Left cardiac atrium (tissue), 4 donors: ENCODE results near the gene RBPJ. TPM values are rescaled to one million over a fixed set of nuclear protein-coding genes. Genes with fewer than 3 reads are reported as not detected.

Source experiments
- ATAC-seq, 2 donors: fragments of 200-7000 bp; cut with Tn5 transposase; one replicate each; pipeline ENCODE4 v1.9.1; 2020; ENCODE audit warnings: mild to moderate bottlenecking in 2 of 2, moderate library complexity in 2 of 2
- DNase-seq: peaks from one replicate; pipeline ENCODE4 v3.0.0-alpha.2; 2020
- intact Hi-C, 2 donors: fragments of 100-400 bp; cut with DNase I; formaldehyde crosslinking; loops; one replicate each; pipeline versions ENCODE4 v1.14.1 to v1.15.1; 2022 to 2023
- long read RNA-seq: library from polyadenylated mRNA; unstranded; transcript quantifications from one replicate; pipeline ENCODE4 v2.0.0, GENCODE V29; 2021
- total RNA-seq, 2 donors: library from RNA; stranded (reverse); fragmentation: NEBNext Ultra II Directional; extraction: Animal tissue kit (Norgen Biotek cat#: 25700); gene quantifications; one replicate each; pipeline ENCODE4 v1.2.1, GENCODE V29; 2021
- donor health status: DM: no; HTN: yes; CAD: no.
- donor health status: DM: no; HTN: yes; CAD: no; lungs with severe emphysema.
- donor health status: DM: yes; HTN: yes; CAD: no.
- donor health status: Dilated cardiomyopathy.

The RBPJ gene
- 10 to 100 TPM; 49.6 to 63.5 TPM for total RNA-seq
- long read RNA-seq, full-length matches to known transcripts, result 22 of 33 reads
- long read RNA-seq, partial matches to known transcripts, result 1 of 33 reads
- long read RNA-seq, other reads (novel, unspliced or antisense), result 10 of 33 reads

DNA sequence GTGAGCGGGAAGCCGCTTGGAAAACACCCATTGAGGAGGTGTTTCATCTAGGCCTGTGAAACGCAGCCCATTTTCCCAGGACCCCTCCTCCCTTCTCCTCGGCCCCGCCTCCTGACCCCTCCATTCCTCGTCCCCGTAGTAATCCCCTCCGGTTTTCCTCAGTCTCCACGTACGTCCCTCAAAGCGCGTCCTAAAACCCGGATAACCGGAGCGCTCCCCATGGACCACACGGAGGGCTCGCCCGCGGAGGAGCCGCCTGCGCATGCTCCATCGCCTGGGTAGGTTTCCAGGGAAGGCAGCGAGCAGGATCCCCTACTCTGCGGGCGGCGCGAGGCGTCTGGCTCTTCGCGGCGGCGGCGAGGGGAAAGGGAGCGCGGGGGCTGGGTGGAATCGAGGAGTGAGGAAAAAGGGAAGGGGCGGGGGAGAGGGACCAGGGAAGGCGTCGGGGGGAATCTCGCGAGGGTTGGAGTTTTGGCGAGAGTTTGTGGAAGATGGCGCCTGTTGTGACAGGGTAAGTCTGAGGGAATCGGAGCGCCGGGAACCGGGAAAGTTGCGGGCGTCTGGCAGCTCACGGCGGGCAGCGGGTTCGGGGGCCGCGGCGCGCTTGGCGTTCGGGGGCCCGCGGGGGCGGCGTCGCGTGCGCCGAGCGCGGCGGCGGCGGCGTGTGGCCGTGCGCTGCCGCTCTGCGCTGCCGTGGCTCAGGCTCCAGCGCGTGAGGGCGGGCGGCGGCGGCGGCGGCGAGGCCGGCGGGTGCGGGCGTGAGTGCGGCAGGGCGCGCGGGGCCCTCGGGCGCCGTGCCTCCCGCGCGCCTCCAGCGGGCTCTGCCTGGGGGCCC lies at the start of gene RBPJ:
TSS of gene RBPJ (plus strand) at position 477 of the 835 bp plus-strand sequence. CDS start at position 492, 15 bp downstream.
- ATAC-seq (peak; percentile 81 to 83), DNase-seq (peak; percentile 93)
- intact Hi-C loops, result loop anchor here in 1 of 2 donors (10.0 kb wide), 1 partner anchor 396 kb away; no protein-coding TSS in a partner anchor

- DNase-seq, result no peak
- ATAC-seq, result no peak
- intact Hi-C loops, result no loop called here
These were observed 49.1 kb upstream of the RBPJ start for GRCh38 chr4:26271703-26272102.

DNA sequence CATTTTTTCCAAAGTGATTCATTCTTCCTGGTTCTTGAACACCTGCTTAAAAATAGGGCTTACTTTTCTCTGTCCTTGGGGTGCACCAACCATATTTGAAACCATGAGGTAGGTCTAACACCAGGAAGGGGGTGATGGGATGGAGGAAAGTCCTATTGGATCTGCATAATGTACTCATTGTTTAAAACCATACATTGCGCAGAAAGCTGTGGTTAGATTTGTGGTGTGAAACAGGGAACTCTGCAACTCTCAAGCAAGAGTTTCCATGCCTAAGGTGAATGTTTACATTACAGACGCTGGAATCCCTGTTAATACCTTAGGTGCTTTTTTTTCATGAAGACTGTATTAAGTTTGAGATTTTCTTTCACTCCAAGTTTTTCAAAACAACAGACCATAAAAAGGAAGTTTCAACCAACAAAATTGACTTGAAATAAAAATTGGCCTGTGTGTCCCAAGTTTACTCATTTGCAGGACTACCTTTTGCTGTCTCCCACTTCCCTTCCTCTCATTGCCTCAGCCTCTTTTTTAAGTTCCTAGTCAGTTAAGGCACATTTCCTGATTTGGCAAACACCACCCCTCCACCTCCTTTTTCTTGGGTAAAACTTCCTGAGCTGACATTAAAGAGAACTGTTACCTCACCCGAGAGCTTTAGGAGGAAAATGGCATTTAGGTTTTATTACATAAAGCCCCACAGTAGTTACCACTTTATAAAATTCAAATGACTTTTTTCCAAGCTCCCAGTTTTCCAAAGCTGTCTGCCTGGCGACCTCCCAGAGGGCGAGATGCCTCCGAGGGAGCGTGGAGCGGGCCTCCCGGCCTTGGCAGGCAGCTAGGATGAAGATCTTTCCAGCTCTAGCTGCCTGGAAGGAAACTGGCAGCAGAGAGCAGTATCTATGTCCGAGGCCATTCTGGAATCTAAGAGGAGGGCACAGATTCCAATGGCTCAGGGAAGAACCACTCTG lies 47.9 kb upstream of the RBPJ start:
- DNase-seq, result no peak
- ATAC-seq, result peak in 1 of 2 donors; percentile 27
- intact Hi-C loops, result no loop called here

GRCh38 chr4:26273616-26273980 lies 47.2 kb upstream of the RBPJ start:
- ATAC-seq (peak in 1 of 2 donors; percentile 68), DNase-seq (peak; percentile 32)
- intact Hi-C loops, result no loop called here

DNA sequence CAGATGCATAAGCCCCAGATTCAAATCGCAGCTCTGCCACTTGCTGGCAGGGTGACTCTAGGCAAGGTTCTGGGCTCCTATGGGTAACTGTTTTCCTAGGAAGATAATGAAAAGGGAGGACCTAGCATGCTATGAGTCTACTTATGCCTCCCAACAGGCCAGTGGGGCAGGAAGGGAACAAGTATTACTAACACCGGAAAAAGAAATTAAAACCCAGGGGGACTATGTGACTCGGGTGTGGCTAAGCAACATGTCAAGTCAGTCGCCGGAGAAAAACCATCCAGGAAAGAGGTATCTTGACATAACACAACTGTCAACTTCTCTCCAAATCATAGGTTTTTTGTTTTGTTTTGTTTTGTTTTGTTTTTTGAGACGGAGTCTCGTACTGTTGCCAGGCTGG lies 45.5 kb upstream of the RBPJ start:
- no peak for ATAC-seq
- no peak for DNase-seq
- intact Hi-C loops, result no loop called here

GRCh38 chr4:26279446-26279845 lies 41.4 kb upstream of the RBPJ start:
- intact Hi-C loops, result no loop called here
- DNase-seq, result no peak
- no peak for ATAC-seq

DNA sequence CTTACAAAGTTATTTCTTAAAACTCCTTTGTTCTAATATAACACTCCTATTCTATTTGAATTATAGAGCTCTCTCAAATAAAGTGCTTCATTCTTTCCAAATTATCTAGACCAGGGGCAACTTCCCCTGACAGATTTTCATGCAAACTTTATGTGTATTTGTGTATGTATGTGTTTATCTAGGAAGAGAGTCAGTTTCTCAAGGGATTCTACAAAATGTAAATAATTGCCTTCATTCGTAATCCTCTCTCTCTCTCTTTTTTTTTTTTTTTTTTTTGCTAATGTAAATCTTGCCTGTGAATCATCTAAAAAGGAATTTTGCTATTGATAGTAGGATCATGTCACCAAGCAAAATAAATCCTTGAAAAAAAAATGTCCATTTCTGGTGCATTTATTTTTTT lies 38.9 kb upstream of the RBPJ start:
- intact Hi-C loops, result no loop called here
- no peak for DNase-seq
- no peak for ATAC-seq

GRCh38 chr4:26284536-26284935 lies 36.3 kb upstream of the RBPJ start:
- intact Hi-C loops, result no loop called here
- ATAC-seq (no peak), DNase-seq (no peak)

DNA sequence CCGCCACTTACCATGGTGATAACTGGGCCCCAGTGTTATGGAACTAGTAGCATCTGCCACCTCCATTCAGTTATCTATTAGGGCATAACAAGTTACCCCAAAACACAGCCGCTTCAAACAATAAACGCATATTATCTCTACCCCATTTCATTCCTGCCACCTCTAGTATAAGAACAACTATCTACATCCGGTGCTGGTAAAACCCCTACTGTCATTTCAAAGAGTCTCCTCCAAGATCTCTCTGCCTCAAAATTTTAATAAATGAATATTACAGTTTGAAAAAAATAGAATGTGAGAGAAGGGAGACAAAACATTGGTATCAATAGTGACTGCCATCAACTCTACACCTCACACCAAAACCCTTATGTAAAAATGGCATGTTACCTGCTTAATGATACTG lies 35.5 kb upstream of the RBPJ start:
- intact Hi-C loops, result no loop called here
- DNase-seq (no peak), ATAC-seq (no peak)

GRCh38 chr4:26287756-26288155 lies 33.1 kb upstream of the RBPJ start:
- intact Hi-C loops, result no loop called here
- DNase-seq (no peak), ATAC-seq (no peak)

DNA sequence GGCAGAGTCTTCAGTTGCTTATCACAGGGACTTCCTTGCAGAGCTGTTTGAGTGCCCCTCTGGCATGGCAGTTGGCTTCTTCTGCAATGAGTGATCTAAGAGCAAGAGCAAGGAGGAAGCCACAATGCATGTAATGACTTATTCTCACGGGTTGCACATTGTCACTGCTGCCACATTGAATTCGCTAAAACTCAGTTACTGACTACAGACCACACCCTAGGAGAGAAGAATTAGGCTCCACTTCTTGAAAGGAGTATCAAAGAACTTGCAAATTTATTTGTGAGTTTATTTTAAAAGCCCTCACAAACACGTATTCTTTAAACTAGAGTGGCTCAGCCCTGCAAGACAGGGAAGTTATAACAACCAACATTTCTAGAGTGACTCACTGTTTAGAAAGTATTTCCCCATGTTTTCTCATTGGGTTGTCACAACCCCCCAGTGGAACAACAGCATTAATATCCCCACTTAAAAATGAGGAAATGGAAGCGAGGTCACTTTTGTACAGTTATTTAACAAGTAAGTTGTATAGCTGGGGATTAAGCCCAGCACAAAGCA lies 32.4 kb upstream of the RBPJ start:
- DNase-seq (no peak), ATAC-seq (peak; percentile 38 to 73)
- intact Hi-C loops, result no loop called here

- no peak for ATAC-seq
- intact Hi-C loops, result no loop called here
- no peak for DNase-seq
These were observed 31.4 kb upstream of the RBPJ start for GRCh38 chr4:26289401-26289800.

GRCh38 chr4:26290321-26290720 lies 30.5 kb upstream of the RBPJ start:
- intact Hi-C loops, result no loop called here
- ATAC-seq, result no peak
- no peak for DNase-seq

DNA sequence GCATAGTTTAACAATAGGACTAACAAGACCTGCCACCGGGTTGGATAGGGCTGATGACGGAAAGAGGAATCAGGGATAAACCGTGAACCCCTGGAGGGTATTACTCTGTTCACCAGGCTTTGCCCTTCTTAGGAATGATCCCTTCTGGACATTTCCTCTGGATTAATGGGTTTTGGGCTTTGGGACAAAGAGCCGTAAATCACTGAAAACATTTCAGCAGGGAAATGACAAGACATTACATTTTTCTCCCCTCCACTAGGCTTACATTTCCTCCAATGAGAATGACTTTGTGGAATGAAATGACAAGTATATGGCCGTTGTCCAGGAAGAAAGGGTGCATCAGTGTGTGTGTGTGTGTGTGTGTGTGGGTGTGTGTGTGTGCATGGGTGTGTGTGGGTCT lies 25.9 kb upstream of the RBPJ start:
- intact Hi-C loops, result no loop called here
- DNase-seq, result no peak
- no peak for ATAC-seq

- intact Hi-C loops, result no loop called here
- DNase-seq, result no peak
- no peak for ATAC-seq
These were observed 24.8 kb upstream of the RBPJ start for GRCh38 chr4:26296021-26296420.

- no peak for ATAC-seq
- DNase-seq, result no peak
- intact Hi-C loops, result no loop called here
These were observed 24.3 kb upstream of the RBPJ start for GRCh38 chr4:26296514-26296913.

DNA sequence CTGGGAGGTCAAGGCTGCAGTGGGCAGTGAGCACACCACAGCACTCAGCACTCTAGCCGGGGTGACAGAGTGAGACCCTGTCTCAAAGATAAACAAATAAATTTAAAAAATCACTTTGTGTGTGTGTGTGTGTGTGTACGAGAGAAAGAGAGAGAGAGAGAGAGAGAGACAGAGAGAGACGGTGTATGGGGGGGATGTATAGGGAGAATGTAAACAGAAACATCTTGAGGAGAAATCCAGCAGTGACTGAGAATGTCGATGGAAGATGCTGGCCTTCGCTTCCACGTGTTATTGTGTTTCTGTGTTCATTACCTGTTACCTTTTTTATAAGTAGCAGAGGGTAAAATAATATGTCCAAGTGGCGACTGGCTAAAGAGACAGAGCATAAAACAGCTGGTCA lies 23.6 kb upstream of the RBPJ start:
- ATAC-seq (no peak), DNase-seq (no peak)
- intact Hi-C loops, result no loop called here

GRCh38 chr4:26298198-26298947 lies 22.4 kb upstream of the RBPJ start:
- DNase-seq (no peak), ATAC-seq (no peak)
- intact Hi-C loops, result no loop called here
